ENCODE measurements around the gene LRPAP1. TPM values are rescaled to one million over a fixed set of nuclear protein-coding genes. Genes with fewer than 3 reads are reported as not detected.
"Not testable (repeated sequence)": the region's sequence is repeated elsewhere in the genome, so short reads cannot be mapped to it uniquely, and the experiment has no call there.

LRPAP1 gene
- polyA plus RNA-seq, 1 donor from 2014 or later = 91.1 TPM

DNA sequence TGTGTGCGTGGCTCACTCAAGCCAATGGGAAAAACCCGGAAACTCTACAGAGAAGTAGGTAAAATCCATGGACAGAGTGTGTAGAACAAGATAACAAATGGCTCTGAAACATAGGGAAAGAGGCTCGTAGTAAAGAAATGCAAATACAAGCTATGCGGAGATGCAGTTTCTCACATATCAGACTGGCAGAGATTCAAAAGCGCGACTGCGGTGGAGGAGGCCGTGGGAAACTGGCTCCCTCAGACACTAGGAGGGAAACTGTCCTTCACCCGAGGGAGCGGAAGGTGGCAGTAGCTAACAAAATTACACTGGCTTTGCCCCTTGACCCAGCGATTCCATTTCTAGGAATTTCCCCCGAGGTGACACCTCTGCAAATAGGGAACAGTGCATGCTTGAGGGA, 34.1 kb upstream of the LRPAP1 start:
- H3K4me2 ChIP-seq (ENCODE audit: low read length); H3K4me3 ChIP-seq (ENCODE audit: low read length); H3K27me3 ChIP-seq (ENCODE audit: insufficient read depth, low read depth, low read length); H4K20me1 ChIP-seq (ENCODE audit: insufficient read depth); H3F3A ChIP-seq (ENCODE audit: insufficient read depth, low read length, poor library complexity, severe bottlenecking); H3K27ac ChIP-seq (ENCODE audit: low read length); H3K79me2 ChIP-seq (replicated peaks; ENCODE audit: insufficient read depth, low read length); H3K9me2 ChIP-seq (ENCODE audit: insufficient read depth, low read length); H3K9me3 ChIP-seq (ENCODE audit: low read length); H3K9ac ChIP-seq (ENCODE audit: low read length); H3K36me3 ChIP-seq (ENCODE audit: insufficient read depth, low read length); H2AFZ ChIP-seq (ENCODE audit: low read depth, low read length): not testable (repeated sequence)
- TF ChIP-seq, protein P1, sequence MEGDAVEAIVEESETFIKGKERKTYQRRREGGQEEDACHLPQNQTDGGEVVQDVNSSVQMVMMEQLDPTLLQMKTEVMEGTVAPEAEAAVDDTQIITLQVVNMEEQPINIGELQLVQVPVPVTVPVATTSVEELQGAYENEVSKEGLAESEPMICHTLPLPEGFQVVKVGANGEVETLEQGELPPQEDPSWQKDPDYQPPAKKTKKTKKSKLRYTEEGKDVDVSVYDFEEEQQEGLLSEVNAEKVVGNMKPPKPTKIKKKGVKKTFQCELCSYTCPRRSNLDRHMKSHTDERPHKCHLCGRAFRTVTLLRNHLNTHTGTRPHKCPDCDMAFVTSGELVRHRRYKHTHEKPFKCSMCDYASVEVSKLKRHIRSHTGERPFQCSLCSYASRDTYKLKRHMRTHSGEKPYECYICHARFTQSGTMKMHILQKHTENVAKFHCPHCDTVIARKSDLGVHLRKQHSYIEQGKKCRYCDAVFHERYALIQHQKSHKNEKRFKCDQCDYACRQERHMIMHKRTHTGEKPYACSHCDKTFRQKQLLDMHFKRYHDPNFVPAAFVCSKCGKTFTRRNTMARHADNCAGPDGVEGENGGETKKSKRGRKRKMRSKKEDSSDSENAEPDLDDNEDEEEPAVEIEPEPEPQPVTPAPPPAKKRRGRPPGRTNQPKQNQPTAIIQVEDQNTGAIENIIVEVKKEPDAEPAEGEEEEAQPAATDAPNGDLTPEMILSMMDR (IDR thresholded peaks at IDR 0.05; ENCODE audit: poor library complexity, severe bottlenecking) = peak; percentile 47
- peak; percentile 33 for TF ChIP-seq SMC3 (conservative IDR thresholded peaks at IDR 0.05; ENCODE audit: poor library complexity)

DNA sequence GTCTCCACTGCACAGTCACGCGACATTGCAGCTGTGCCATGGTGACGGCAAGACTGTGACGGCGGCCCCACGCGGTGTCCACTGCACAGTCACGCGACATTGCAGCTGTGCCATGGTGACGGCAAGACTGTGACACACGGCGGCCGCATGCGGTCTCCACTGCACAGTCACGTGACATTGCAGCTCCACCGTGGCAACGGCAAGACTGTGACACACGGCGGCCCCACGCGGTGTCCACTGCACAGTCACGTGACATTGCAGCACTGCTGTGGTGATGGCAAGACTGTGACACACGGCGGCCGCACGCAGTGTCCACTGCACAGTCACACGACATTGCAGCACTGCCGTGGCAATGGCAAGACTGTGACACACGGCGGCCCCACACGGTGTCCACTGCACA, 32.7 kb upstream of the LRPAP1 start:
- H3K36me3 ChIP-seq (ENCODE audit: insufficient read depth, low read length); H3K27ac ChIP-seq (ENCODE audit: low read length); H4K20me1 ChIP-seq (ENCODE audit: insufficient read depth); H3K9me2 ChIP-seq (ENCODE audit: insufficient read depth, low read length); H3K9me3 ChIP-seq (ENCODE audit: low read length); H3K27me3 ChIP-seq (ENCODE audit: insufficient read depth, low read depth, low read length); H3K79me2 ChIP-seq (replicated peaks; ENCODE audit: insufficient read depth, low read length); H3F3A ChIP-seq (ENCODE audit: insufficient read depth, low read length, poor library complexity, severe bottlenecking); H3K4me3 ChIP-seq (ENCODE audit: low read length); H2AFZ ChIP-seq (ENCODE audit: low read depth, low read length); H3K9ac ChIP-seq (ENCODE audit: low read length); H3K4me2 ChIP-seq (ENCODE audit: low read length): not testable (repeated sequence)

DNA sequence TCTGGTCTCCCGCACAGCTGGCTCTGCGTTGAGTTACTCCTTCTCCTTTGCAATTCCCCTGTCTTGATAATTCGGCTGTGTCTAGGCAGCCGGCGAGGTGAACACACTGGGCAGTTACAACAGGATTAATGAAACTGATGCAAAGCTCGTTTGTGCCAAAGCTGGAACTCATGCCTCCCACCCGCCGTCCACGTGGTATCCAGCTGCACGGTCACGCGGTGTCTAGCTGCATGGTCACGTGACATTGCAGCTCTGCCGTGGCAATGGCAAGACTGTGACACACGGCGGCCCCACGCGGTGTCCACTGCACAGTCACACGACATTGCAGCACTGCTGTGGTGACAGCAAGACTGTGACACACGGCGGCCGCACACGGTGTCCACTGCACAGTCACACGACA, 31.2 kb upstream of the LRPAP1 start:
- H3K9me2 ChIP-seq (ENCODE audit: insufficient read depth, low read length) = no peaks in the 10 kb centered on the region
- H3F3A ChIP-seq (ENCODE audit: insufficient read depth, low read length, poor library complexity, severe bottlenecking) = no peaks in the 10 kb centered on the region
- H4K20me1 ChIP-seq (ENCODE audit: insufficient read depth) = no peaks in the 10 kb centered on the region
- H3K27me3 ChIP-seq (ENCODE audit: insufficient read depth, low read depth, low read length) = no peaks in the 10 kb centered on the region
- H3K9ac ChIP-seq (ENCODE audit: low read length) = no peak overlapping the region
- no peaks in the 10 kb centered on the region for H3K36me3 ChIP-seq (ENCODE audit: insufficient read depth, low read length)
- no peak overlapping the region for H2AFZ ChIP-seq (ENCODE audit: low read depth, low read length)
- no peak overlapping the region for H3K4me2 ChIP-seq (ENCODE audit: low read length)
- H3K4me3 ChIP-seq (ENCODE audit: low read length) = no peak overlapping the region
- no peaks in the 10 kb centered on the region for H3K9me3 ChIP-seq (ENCODE audit: low read length)
- H3K79me2 ChIP-seq (replicated peaks; ENCODE audit: insufficient read depth, low read length) = no peaks in the 10 kb centered on the region
- TF ChIP-seq POLR2AphosphoS5 (IDR thresholded peaks at IDR 0.05) (no peak), EZH2 (IDR thresholded peaks at IDR 0.05; ENCODE audit: borderline replicate concordance, insufficient read depth, low read length, poor library complexity, severe bottlenecking) (no peak), RAD21 (conservative IDR thresholded peaks at IDR 0.05) (no peak), EP300 (conservative IDR thresholded peaks at IDR 0.05; ENCODE audit: poor library complexity, severe bottlenecking) (no peak), TAF1 (IDR thresholded peaks at IDR 0.05; ENCODE audit: low read depth) (no peak)
- TF ChIP-seq, protein P1 (IDR thresholded peaks at IDR 0.05; ENCODE audit: poor library complexity, severe bottlenecking) = no peak
- TF ChIP-seq, protein P2, sequence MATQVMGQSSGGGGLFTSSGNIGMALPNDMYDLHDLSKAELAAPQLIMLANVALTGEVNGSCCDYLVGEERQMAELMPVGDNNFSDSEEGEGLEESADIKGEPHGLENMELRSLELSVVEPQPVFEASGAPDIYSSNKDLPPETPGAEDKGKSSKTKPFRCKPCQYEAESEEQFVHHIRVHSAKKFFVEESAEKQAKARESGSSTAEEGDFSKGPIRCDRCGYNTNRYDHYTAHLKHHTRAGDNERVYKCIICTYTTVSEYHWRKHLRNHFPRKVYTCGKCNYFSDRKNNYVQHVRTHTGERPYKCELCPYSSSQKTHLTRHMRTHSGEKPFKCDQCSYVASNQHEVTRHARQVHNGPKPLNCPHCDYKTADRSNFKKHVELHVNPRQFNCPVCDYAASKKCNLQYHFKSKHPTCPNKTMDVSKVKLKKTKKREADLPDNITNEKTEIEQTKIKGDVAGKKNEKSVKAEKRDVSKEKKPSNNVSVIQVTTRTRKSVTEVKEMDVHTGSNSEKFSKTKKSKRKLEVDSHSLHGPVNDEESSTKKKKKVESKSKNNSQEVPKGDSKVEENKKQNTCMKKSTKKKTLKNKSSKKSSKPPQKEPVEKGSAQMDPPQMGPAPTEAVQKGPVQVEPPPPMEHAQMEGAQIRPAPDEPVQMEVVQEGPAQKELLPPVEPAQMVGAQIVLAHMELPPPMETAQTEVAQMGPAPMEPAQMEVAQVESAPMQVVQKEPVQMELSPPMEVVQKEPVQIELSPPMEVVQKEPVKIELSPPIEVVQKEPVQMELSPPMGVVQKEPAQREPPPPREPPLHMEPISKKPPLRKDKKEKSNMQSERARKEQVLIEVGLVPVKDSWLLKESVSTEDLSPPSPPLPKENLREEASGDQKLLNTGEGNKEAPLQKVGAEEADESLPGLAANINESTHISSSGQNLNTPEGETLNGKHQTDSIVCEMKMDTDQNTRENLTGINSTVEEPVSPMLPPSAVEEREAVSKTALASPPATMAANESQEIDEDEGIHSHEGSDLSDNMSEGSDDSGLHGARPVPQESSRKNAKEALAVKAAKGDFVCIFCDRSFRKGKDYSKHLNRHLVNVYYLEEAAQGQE (IDR thresholded peaks at IDR 0.05; ENCODE audit: borderline replicate concordance) = no peak
- no peak overlapping the region for H3K27ac ChIP-seq (ENCODE audit: low read length)

DNA sequence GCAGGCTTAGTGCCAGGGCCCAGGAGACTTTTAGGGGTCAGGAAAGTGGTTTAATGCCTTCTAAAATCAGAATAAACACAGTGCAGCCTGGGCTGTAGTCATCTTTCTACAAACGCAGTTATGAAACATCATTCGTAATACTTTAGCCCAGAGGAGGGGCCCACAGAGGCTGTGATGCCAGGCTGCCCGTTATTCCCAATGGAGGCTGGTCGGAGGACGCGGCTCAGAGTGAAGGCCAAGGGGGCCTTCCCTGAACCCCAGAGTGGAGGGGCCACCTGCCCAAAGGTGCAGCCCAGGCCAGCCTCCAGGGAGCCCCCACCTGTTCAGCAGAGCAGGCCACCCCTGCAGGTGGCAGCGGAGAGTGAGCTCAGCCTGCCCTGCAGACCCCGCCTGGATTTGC, 29.9 kb upstream of the LRPAP1 start:
- not testable (repeated sequence) for H3F3A ChIP-seq (ENCODE audit: insufficient read depth, low read length, poor library complexity, severe bottlenecking); H3K9ac ChIP-seq (ENCODE audit: low read length); H2AFZ ChIP-seq (ENCODE audit: low read depth, low read length); H3K9me2 ChIP-seq (ENCODE audit: insufficient read depth, low read length); H3K4me3 ChIP-seq (ENCODE audit: low read length); H3K4me2 ChIP-seq (ENCODE audit: low read length); H4K20me1 ChIP-seq (ENCODE audit: insufficient read depth); H3K9me3 ChIP-seq (ENCODE audit: low read length); H3K36me3 ChIP-seq (ENCODE audit: insufficient read depth, low read length); H3K79me2 ChIP-seq (replicated peaks; ENCODE audit: insufficient read depth, low read length); H3K27ac ChIP-seq (ENCODE audit: low read length); H3K27me3 ChIP-seq (ENCODE audit: insufficient read depth, low read depth, low read length)

DNA sequence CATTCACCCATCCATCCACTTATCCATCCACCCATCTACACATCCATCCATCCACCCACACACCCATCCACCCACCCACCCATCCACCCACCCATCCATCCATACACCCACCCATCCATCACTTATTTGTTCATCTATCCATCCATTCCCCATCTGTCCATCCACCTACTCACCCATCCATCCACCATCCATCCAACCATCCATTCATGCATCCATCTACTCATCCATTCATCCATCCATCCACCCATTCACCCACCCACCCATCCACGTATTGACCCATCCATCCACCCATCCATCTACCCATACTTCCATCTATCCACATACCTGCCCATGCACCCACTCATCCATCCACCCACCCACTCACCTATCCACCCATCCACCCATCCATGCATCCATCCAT, 28.2 kb upstream of the LRPAP1 start:
- not testable (repeated sequence) for H3K79me2 ChIP-seq (replicated peaks; ENCODE audit: insufficient read depth, low read length); H3K36me3 ChIP-seq (ENCODE audit: insufficient read depth, low read length); H3K4me2 ChIP-seq (ENCODE audit: low read length); H3K4me3 ChIP-seq (ENCODE audit: low read length); H3K27me3 ChIP-seq (ENCODE audit: insufficient read depth, low read depth, low read length); H4K20me1 ChIP-seq (ENCODE audit: insufficient read depth); H2AFZ ChIP-seq (ENCODE audit: low read depth, low read length); H3K9ac ChIP-seq (ENCODE audit: low read length); H3K9me3 ChIP-seq (ENCODE audit: low read length); H3K9me2 ChIP-seq (ENCODE audit: insufficient read depth, low read length); H3F3A ChIP-seq (ENCODE audit: insufficient read depth, low read length, poor library complexity, severe bottlenecking); H3K27ac ChIP-seq (ENCODE audit: low read length)
